Measurements from ENCODE around the gene PNISR.

Gene PNISR

DNA sequence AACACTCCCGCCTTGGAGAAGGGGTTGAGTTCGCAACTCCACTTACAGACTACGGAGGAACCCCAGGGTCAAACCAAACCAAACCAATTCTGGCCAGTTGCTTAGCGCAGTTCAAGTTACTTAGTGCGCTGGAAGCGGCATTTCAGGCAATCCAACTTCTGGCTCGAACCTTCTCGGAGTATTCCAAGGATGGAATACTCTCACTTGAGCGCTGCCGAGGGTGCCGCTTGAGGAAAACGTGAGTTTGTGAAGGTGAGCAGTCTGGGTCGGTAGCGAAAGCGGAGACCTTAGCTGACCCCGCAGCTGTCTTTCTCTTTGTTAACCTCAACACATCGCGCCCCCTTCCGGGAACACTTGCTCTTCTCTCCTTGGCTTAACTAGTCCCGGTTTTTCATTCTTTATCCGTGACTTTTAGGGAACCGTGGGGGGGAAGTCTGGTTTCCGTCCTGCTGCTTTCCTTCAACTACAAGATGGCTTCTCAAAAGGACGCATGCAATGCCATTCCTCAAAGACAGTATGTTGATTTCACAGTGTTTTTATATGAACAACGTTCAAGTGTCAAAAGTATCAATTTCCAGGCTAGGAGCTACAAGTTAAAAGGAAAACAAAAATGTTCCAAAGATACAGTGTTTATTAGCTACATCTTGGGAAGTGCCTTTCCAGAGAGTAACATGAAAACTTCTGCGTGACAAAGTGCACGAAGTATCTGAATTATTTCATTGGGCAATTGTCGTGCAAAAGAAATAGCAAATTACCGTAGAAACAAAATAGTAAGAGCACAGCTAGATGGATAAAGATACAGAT is 741 bp upstream of the PNISR start:
- TF ChIP-seq, protein P1, sequence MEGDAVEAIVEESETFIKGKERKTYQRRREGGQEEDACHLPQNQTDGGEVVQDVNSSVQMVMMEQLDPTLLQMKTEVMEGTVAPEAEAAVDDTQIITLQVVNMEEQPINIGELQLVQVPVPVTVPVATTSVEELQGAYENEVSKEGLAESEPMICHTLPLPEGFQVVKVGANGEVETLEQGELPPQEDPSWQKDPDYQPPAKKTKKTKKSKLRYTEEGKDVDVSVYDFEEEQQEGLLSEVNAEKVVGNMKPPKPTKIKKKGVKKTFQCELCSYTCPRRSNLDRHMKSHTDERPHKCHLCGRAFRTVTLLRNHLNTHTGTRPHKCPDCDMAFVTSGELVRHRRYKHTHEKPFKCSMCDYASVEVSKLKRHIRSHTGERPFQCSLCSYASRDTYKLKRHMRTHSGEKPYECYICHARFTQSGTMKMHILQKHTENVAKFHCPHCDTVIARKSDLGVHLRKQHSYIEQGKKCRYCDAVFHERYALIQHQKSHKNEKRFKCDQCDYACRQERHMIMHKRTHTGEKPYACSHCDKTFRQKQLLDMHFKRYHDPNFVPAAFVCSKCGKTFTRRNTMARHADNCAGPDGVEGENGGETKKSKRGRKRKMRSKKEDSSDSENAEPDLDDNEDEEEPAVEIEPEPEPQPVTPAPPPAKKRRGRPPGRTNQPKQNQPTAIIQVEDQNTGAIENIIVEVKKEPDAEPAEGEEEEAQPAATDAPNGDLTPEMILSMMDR (conservative IDR thresholded peaks at IDR 0.05; ENCODE audit: low read depth) = peak; percentile 58
- ChIA-PET POLR2A (ENCODE audit: low non-redundant PET) (no interaction called here), CTCF (interaction anchor here (1.1 to 1.2 kb wide), 2 partner anchors 12 to 24 kb away, joined by 4 read pairs; no protein-coding TSS in a partner anchor)
- H3K27ac ChIP-seq = peak overlapping the region; percentile 99
- peak; percentile 71 for DNase-seq (ENCODE audit: low spot score)

GRCh38 chr6:99424022-99424421 is 1.1 kb downstream of the PNISR start:
- POLR2A ChIA-PET (ENCODE audit: low non-redundant PET) = no interaction called here
- CTCF ChIA-PET = no interaction called here
- TF ChIP-seq, protein P1 (conservative IDR thresholded peaks at IDR 0.05; ENCODE audit: low read depth) = no peak
- no peak overlapping the region for H3K27ac ChIP-seq
- DNase-seq (ENCODE audit: low spot score) = no peak

- no peak overlapping the region for H3K27ac ChIP-seq
- TF ChIP-seq, protein P1 (conservative IDR thresholded peaks at IDR 0.05; ENCODE audit: low read depth) = no peak
- ChIA-PET POLR2A (ENCODE audit: low non-redundant PET) (no interaction called here), CTCF (interaction anchor here (0.5 kb wide), 1 partner anchor 34 kb away, joined by 3 read pairs; no protein-coding TSS in a partner anchor)
- DNase-seq (ENCODE audit: low spot score) = no peak
Measured at GRCh38 chr6:99422912-99423311, 2.2 kb downstream of the PNISR start.

DNA sequence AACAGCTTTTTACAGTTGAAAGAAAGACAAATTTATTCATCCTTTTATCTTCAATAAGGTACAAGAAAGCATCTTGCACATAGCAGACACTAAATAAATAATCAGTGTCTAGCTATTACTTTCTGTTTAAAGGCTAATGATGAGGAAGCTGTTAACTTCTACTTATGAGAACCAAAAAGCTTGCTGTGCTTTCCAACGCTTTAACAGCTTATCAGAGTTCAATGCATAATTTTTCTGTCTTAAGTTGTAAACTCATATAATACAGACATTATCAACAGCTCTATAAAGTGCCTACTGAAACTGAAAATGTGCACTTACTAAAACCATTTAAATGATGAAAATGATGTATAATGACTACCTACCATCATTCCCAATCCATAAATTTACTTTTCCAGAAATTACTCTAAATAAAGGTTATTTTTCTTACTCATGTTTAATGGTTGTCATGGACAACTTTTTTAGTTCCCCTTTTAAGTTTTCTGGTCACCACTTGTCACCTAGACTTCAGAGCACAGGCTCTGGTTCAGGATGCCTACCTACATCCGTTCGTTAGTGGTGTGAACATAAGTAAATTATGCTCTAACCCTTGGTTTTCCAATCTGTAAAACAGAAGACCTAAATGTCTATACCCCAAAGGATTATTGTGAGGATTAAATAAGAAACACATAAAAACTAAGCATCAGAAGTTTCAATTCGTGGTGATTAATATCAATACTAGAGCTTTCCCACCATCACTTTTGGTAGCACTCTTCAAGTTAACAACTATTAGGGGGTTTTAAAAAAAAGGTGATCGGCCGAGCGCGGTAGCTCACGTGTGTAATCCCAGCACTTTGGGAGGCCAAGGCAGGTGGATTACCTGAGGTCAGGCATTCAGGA is 8.0 kb downstream of the PNISR start:
- CTCF ChIA-PET = interaction anchor here (0.6 to 0.7 kb wide), 2 partner anchors 21 to 459 kb away, joined by 3 read pairs; no protein-coding TSS in a partner anchor
- no peak overlapping the region for H3K27ac ChIP-seq
- DNase-seq (ENCODE audit: low spot score) = no peak
- TF ChIP-seq, protein P1 (conservative IDR thresholded peaks at IDR 0.05; ENCODE audit: low read depth) = no peak
- POLR2A ChIA-PET (ENCODE audit: low non-redundant PET) = no interaction called here

GRCh38 chr6:99416226-99416625 is 8.9 kb downstream of the PNISR start:
- TF ChIP-seq, protein P1 (conservative IDR thresholded peaks at IDR 0.05; ENCODE audit: low read depth) = no peak
- H3K27ac ChIP-seq = no peak overlapping the region
- DNase-seq (ENCODE audit: low spot score) = no peak
- ChIA-PET POLR2A (ENCODE audit: low non-redundant PET) (no interaction called here), CTCF (no interaction called here)

DNA sequence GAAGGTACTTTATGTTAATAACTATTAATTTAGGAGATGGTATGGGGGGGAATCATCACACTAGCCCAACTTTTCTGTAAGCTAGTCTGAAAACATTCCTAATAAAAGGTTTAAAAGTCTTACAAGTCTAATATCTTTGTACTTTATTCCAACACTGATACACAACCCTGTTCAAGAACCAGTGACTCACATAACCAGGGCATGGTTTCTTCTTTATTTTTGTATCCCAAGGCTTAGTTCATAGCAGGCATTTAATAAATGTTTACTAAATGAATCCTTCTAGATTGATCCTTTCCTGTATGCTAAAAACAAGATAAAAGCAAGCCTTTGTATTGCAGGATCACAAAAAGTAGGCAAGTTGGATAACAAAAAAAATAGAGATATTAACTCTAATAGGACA is 9.7 kb downstream of the PNISR start:
- POLR2A ChIA-PET (ENCODE audit: low non-redundant PET) = no interaction called here
- TF ChIP-seq, protein P1 (conservative IDR thresholded peaks at IDR 0.05; ENCODE audit: low read depth) = no peak
- CTCF ChIA-PET = no interaction called here
- no peak overlapping the region for H3K27ac ChIP-seq
- no peak for DNase-seq (ENCODE audit: low spot score)
